Thymus (tissue), 11 donors: Measurements from ENCODE around the gene TEAD1. TPM values are rescaled to one million over a fixed set of nuclear protein-coding genes. Genes with fewer than 3 reads are reported as not detected.

Experiments
- DNase-seq, 9 donors: peaks; one replicate each; pipeline ENCODE4 v3.0.0-alpha.2; 2013; ENCODE audit warnings: low spot score in 9 of 9, low read depth in 6 of 9, missing footprints in 1 of 9
- H3K27ac ChIP-seq, 2 donors: one replicate each; pipeline ENCODE4 v1.5.1; 2013; ENCODE audit warnings: control low read depth in 1 of 2, low read depth in 1 of 2, low read length in 1 of 2, mild to moderate bottlenecking in 1 of 2, moderate library complexity in 1 of 2
- H3K27me3 ChIP-seq, 2 donors: one replicate each; pipeline ENCODE4 v1.5.1; 2013; ENCODE audit warnings: low read length in 1 of 2; ENCODE audit not compliant: control insufficient read depth in 2 of 2, insufficient read depth in 1 of 2
- H3K36me3 ChIP-seq, 2 donors: one replicate each; pipeline ENCODE4 v1.5.1; 2013; ENCODE audit warnings: low read length in 1 of 2, mild to moderate bottlenecking in 1 of 2, moderate library complexity in 1 of 2; ENCODE audit not compliant: control insufficient read depth in 2 of 2, insufficient read depth in 2 of 2
- H3K4me1 ChIP-seq, 2 donors: one replicate each; pipeline ENCODE4 v1.5.1; 2013; ENCODE audit warnings: low read length in 2 of 2; ENCODE audit not compliant: control insufficient read depth in 2 of 2, insufficient read depth in 2 of 2
- H3K4me3 ChIP-seq, 2 donors: one replicate each; pipeline ENCODE4 v1.5.1; 2013; ENCODE audit warnings: low read length in 2 of 2, control low read depth in 1 of 2, mild to moderate bottlenecking in 1 of 2
- H3K9me3 ChIP-seq, 2 donors: one replicate each; pipeline ENCODE4 v1.5.1; 2013; ENCODE audit warnings: low read length in 1 of 2, mild to moderate bottlenecking in 1 of 2; ENCODE audit not compliant: control insufficient read depth in 2 of 2, insufficient read depth in 1 of 2
- WGBS: extraction: QIAGEN DNeasy Blood & Tissue Kit; methylation state at CpG from one replicate; pipeline ENCODE4 v1.1.7; 2013; 5-methylcytosine and 5-hydroxymethylcytosine counted together
- polyA plus RNA-seq: library from polyadenylated mRNA; stranded (reverse); fragments of 200-250 nt; gene quantifications from one replicate; pipeline ENCODE4 v1.2.3, GENCODE V29; 2013
- total RNA-seq: library from RNA; stranded (reverse); fragments of 120-200 nt; gene quantifications from one replicate; pipeline ENCODE4 v1.2.4, GENCODE V29; 2013
- donor health status: healthy.

TEAD1 gene
- total and polyA plus RNA-seq, 2 donors, result 3.7 to 5.4 TPM

DNA sequence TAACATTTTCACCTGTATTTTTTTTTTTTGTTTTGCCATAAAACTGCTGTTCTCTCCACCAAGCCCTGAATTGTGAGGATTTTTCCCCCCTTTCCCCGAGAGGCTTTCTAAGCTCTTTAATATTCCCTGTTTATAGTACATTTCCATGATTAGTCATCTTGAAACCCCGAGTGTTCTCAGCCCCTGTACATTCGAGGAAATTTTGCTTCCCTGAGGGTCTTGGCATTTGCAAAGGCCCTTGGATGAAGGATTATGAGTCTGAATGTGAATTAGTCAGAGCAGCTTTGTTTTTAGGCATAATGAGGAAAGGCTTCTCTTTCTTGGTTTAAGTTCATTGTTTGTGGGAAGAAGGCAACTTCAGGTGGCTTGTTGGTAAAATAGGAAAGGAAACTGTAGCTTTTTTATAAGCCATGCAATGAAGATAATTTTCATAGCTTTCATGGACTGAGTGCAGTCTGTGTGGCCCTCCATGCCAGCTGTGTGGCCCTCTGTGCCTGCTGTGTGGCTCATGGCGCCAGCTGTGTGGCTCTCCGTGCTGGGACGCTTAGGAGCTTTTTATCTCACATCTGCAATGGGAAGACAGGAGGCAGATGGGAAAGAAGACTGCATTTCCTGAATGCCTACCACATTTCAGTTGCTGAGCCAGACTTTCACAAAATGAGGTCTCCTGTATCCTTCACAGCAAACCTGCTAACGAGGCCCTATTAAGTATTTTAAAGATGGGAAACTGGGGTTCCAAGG is 129.0 kb downstream of the TEAD1 start:
- Histone ChIP-seq H3K36me3 (no peaks in the 10 kb centered on the region), H3K9me3 (no peaks in the 10 kb centered on the region), H3K27me3 (peaks cover 0 to 18% of the 10 kb centered on the region in 2 donors), H3K4me3 (no peak overlapping the region), H3K4me1 (no peaks in the 10 kb centered on the region), H3K27ac (peak overlapping the region in 1 of 2 donors; percentile 46)
- DNase-seq, result no peak
- WGBS, result 79% methylated on average over 7 of the region's 7 CpGs

DNA sequence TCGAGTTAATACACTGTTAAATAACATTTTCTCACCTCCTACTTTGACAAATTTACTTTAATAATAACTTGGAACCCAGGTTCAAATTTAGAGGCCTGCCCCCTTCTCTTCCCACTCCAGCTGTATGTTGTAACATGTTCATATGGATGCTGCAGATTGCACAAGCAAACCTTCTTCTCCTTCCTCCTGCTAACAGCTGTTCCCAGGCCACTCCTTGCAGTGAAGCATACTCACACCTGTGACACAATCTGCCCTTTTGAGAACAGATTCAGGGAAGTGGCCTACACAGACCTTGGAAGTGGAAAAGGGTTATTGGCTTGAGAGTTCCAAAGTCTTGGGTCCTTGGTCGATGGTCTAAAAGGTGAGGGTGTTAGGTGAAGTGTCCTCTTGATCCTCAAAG is 131.9 kb downstream of the TEAD1 start:
- 78% methylated on average over 2 of the region's 2 CpGs for WGBS
- no peak for DNase-seq
- no peaks in the 10 kb centered on the region for H3K4me1 ChIP-seq
- no peaks in the 10 kb centered on the region for H3K36me3 ChIP-seq
- peaks cover 0 to 11% of the 10 kb centered on the region in 2 donors for H3K27me3 ChIP-seq
- no peak overlapping the region for H3K27ac ChIP-seq
- H3K4me3 ChIP-seq, result no peak overlapping the region
- no peaks in the 10 kb centered on the region for H3K9me3 ChIP-seq

DNA sequence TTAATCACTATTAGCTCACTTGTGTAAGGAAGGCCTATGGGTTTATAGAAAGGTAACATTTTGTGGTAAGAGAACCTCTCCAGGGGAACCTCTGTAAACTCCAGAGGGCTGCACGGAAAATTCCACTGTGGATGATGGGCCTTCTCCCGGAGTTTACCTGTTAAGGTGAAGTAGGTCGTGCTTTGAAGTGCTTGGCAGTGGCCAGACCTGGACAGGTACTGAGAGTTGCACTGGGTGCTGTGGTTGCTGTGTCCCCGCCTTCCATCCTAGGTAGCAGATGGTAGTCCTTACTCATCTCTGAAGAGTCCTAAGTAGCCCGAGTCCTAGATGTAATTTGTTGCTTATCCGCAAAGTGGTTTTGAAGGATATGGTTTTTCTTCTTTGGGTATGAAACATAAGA is 133.4 kb downstream of the TEAD1 start:
- H3K9me3 ChIP-seq, result no peaks in the 10 kb centered on the region
- peaks cover 0 to 3% of the 10 kb centered on the region in 2 donors for H3K4me1 ChIP-seq

DNA sequence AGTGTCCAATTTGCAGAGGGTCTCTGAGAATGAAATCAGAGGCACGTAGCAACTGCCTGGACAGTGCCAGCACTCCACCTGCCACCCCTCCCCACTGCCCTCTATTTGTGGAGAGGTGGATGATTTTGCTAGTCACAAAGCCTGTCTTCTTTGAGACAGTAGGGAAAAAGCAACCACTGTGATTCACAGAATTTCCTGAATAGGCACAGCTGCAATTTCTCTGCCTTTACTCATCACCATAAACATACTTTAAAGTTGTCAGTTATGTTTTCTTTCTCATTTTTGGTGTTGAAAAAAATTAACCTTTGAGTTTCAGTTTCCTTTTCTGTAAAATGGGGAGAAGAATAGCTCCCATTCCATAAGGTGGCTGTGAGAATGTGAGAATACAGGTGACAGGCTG is 134.3 kb downstream of the TEAD1 start:
- H3K36me3 ChIP-seq, result no peaks in the 10 kb centered on the region
- DNase-seq, result no peak
- H3K27me3 ChIP-seq, result peaks cover 0 to 3% of the 10 kb centered on the region in 2 donors
- 88% methylated on average over 1 of the region's 1 CpG for WGBS
- no peak overlapping the region for H3K27ac ChIP-seq
- peaks cover 0 to 3% of the 10 kb centered on the region in 2 donors for H3K4me1 ChIP-seq
- H3K9me3 ChIP-seq, result no peaks in the 10 kb centered on the region
- no peak overlapping the region for H3K4me3 ChIP-seq

More for the DNA sequence above, 133.4 kb downstream of the TEAD1 start:
- no peak for DNase-seq
- no peaks in the 10 kb centered on the region for H3K36me3 ChIP-seq
- no peak overlapping the region for H3K27ac ChIP-seq
- H3K4me3 ChIP-seq, result no peak overlapping the region
- peaks cover 0 to 6% of the 10 kb centered on the region in 2 donors for H3K27me3 ChIP-seq
- 95% methylated on average over 6 of the region's 6 CpGs for WGBS

DNA sequence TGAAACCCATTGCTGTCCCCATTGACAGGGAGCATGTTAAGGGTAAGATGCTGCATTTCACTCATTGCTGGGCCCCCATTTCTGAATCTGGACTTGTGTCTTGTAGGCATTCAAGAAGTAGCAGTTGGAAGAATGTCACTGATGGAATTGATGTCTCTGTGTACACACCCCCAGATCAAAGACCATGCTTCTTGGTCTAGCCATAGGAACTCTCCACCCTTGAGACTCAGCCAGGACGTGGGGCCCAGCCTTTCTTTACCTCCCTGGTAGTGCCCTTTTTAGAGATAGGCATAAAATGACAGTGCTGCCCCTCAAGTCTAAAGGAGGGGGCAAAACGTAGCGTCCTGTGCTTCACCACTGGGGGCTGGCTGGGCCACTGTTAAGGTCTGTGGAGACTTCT is 135.1 kb downstream of the TEAD1 start:
- peaks cover 0 to 11% of the 10 kb centered on the region in 2 donors for H3K4me1 ChIP-seq
- H3K27ac ChIP-seq, result no peak overlapping the region
- H3K36me3 ChIP-seq, result no peaks in the 10 kb centered on the region
- H3K9me3 ChIP-seq, result no peaks in the 10 kb centered on the region
- peaks cover 0 to 6% of the 10 kb centered on the region in 2 donors for H3K27me3 ChIP-seq
- no peak overlapping the region for H3K4me3 ChIP-seq
- 91% methylated on average over 3 of the region's 3 CpGs for WGBS
- DNase-seq, result no peak

DNA sequence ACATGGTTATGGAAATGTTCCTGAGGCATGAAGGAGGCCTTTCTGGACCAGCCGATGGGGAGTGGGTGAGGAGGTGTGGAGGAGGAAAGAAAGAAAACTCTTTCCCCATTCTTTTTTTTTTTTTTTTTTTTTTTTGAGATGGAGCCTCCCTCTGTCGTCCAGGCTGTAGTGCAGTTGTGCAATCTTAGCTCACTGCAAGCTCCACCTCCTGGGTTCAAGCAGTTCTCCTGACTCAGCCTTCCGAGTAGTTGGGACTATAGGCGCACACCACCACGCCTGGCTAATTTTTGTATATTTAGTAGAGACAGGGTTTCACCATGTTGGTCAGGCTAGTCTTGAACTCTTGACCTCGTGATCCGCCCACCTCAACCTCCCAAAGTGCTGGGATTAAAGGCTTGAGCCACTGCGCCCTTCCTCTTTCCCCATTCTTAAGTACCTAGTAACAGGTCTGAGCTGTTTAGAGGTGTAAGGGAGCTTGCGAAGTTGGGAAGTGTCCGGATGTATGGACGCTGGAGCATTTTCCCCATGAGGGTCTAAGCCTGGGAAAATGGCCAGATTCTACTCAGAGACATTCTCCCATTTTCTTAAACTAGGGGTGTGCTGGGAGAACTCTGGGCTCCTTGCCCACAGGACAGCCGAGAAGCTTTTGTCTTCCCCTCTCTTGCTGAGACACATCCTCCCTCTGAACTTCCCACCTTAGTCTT is 135.8 kb downstream of the TEAD1 start:
- H3K36me3 ChIP-seq, result no peaks in the 10 kb centered on the region
- H3K27me3 ChIP-seq, result peaks cover 0 to 6% of the 10 kb centered on the region in 2 donors
- 83% methylated on average over 12 of the region's 12 CpGs for WGBS
- DNase-seq, result no peak
- peaks cover 0 to 16% of the 10 kb centered on the region in 2 donors for H3K4me1 ChIP-seq
- H3K4me3 ChIP-seq, result no peak overlapping the region
- H3K9me3 ChIP-seq, result no peaks in the 10 kb centered on the region
- H3K27ac ChIP-seq, result no peak overlapping the region

DNA sequence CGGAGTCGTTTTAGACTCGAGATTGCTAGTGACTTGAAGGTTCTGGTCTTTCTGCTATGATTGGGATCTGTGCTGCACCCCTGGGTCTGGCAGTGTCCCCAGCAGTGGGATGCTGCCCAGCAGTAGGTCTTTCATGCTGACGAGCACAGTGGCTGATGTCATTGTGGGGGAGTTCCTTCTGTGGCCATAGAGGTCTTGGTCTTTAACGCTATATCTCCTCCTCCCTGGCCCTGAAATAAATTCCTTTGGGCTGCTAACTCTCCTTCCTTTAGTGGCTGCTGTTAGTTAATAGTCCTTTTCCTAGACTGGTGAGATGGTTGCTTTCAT is 136.3 kb downstream of the TEAD1 start:
- Histone ChIP-seq H3K27ac (no peak overlapping the region), H3K36me3 (no peaks in the 10 kb centered on the region), H3K4me3 (no peak overlapping the region), H3K27me3 (peaks cover 0 to 6% of the 10 kb centered on the region in 2 donors), H3K4me1 (peaks cover 0 to 18% of the 10 kb centered on the region in 2 donors), H3K9me3 (no peaks in the 10 kb centered on the region)
- DNase-seq, result no peak
- 83% methylated on average over 5 of the region's 5 CpGs for WGBS

DNA sequence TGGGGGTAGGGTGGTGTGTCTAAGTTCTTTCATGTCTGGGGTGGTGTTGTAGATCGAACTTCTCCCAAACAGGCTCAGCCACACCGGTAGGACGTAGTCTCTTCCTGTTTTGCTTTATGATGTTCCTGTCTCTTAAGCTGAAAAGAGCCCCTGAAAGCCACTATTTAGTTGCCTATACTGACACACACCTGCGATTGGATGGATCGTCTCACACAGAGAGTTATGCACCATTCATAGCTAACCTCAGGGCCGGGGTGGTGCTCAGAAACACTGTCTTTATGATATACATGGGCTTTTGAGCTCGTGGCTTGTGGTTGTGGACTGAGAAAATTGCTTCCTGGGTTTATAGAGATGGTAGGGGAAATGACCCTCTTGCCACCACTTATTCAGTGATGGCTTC is 137.6 kb downstream of the TEAD1 start:
- H3K4me1 ChIP-seq, result peaks cover 0 to 23% of the 10 kb centered on the region in 2 donors
- 36% methylated on average over 7 of the region's 7 CpGs for WGBS
- no peaks in the 10 kb centered on the region for H3K9me3 ChIP-seq
- peak in 1 of 9 donors; percentile 10 for DNase-seq
- H3K36me3 ChIP-seq, result no peaks in the 10 kb centered on the region
- no peak overlapping the region for H3K4me3 ChIP-seq
- H3K27me3 ChIP-seq, result peaks cover 0 to 7% of the 10 kb centered on the region in 2 donors
- no peak overlapping the region for H3K27ac ChIP-seq

DNA sequence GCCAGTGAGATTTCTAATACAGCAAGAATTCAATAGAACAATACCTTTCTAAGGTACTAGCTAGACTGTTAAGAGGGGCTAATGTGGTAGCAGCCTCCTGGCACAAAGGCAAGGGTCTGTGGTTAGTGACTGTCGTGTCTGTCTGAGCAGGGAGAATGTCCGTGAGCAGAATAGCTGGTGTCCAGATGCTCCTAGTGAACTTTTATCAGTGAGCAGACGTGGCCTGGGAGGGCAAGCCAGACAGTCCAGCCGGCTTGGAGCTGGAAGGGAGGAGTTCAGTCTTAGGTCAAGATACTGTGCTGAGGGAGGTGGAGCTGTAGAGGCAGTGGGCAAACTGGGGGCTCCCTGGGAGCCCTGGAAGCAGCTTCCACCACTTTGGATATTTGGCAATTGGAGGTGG is 138.6 kb downstream of the TEAD1 start:
- WGBS, result 74% methylated on average over 4 of the region's 4 CpGs
- no peak for DNase-seq
- peaks cover 0 to 8% of the 10 kb centered on the region in 2 donors for H3K27me3 ChIP-seq
- peaks cover 0 to 23% of the 10 kb centered on the region in 2 donors for H3K4me1 ChIP-seq
- H3K4me3 ChIP-seq, result no peak overlapping the region
- no peaks in the 10 kb centered on the region for H3K9me3 ChIP-seq
- H3K27ac ChIP-seq, result no peak overlapping the region
- H3K36me3 ChIP-seq, result no peaks in the 10 kb centered on the region
